Fibroblast of skin of left biceps (primary cell): ENCODE data around the gene PRKACB.

ENCODE experiments used
- DNase-seq, 2 experiments: peaks; one replicate each; pipeline ENCODE4 v3.0.0-alpha.2; 2013; ENCODE audit warnings: low read depth in 2 of 2

The PRKACB gene

GRCh38 chr1:84156210-84156621 is 12.1 kb downstream of the PRKACB start:
- DNase-seq: peak; percentile 67 to 76

GRCh38 chr1:84159533-84160240 is 15.6 kb downstream of the PRKACB start:
- DNase-seq: no peak

- DNase-seq: no peak
Measured at GRCh38 chr1:84162295-84162694, 18.2 kb downstream of the PRKACB start.

- DNase-seq: no peak
Measured at GRCh38 chr1:84163123-84163931, 19.3 kb downstream of the PRKACB start.

GRCh38 chr1:84164161-84164560 is 20.1 kb downstream of the PRKACB start:
- peak in 1 of 2 experiments; percentile 5 for DNase-seq

GRCh38 chr1:84164567-84165021 is 20.5 kb downstream of the PRKACB start:
- no peak for DNase-seq

- no peak for DNase-seq
Measured at GRCh38 chr1:84165601-84166000, 21.5 kb downstream of the PRKACB start.

GRCh38 chr1:84166797-84167196 is 22.7 kb downstream of the PRKACB start:
- no peak for DNase-seq

GRCh38 chr1:84168783-84169182 is 24.7 kb downstream of the PRKACB start:
- DNase-seq: no peak

GRCh38 chr1:84170171-84170570 is 26.1 kb downstream of the PRKACB start:
- DNase-seq: no peak

- DNase-seq: no peak
Measured at GRCh38 chr1:84171481-84171880, 27.4 kb downstream of the PRKACB start.

- peak; percentile 26 to 29 for DNase-seq
Measured at GRCh38 chr1:84174051-84174556, 30.0 kb downstream of the PRKACB start.

GRCh38 chr1:84181350-84182005 is 37.4 kb downstream of the PRKACB start:
- no peak for DNase-seq

GRCh38 chr1:84190455-84190854 is 46.4 kb downstream of the PRKACB start:
- DNase-seq: no peak

GRCh38 chr1:84192681-84193080 is 48.6 kb downstream of the PRKACB start:
- no peak for DNase-seq

- DNase-seq: no peak
Measured at GRCh38 chr1:84198832-84199231, 54.8 kb downstream of the PRKACB start.

- no peak for DNase-seq
Measured at GRCh38 chr1:84199257-84199656, 55.2 kb downstream of the PRKACB start.

GRCh38 chr1:84202126-84202525 is 58.1 kb downstream of the PRKACB start:
- no peak for DNase-seq

GRCh38 chr1:84206375-84206774 is 62.3 kb downstream of the PRKACB start:
- DNase-seq: no peak

GRCh38 chr1:84208935-84209334 is 64.9 kb downstream of the PRKACB start:
- no peak for DNase-seq

GRCh38 chr1:84214115-84214956 is 70.3 kb downstream of the PRKACB start:
- DNase-seq: no peak
